Embryonic facial prominence (tissue), 1 donor: Measurements from ENCODE around the gene RBPMS2.
"Not testable (repeated sequence)": the region's sequence is repeated elsewhere in the genome, so short reads cannot be mapped to it uniquely, and the experiment has no call there.

Experiments used
- DNase-seq: peaks from one replicate; pipeline ENCODE4 v3.0.0-alpha.2; 2016; ENCODE audit errors: extremely low spot score

Gene RBPMS2

DNA sequence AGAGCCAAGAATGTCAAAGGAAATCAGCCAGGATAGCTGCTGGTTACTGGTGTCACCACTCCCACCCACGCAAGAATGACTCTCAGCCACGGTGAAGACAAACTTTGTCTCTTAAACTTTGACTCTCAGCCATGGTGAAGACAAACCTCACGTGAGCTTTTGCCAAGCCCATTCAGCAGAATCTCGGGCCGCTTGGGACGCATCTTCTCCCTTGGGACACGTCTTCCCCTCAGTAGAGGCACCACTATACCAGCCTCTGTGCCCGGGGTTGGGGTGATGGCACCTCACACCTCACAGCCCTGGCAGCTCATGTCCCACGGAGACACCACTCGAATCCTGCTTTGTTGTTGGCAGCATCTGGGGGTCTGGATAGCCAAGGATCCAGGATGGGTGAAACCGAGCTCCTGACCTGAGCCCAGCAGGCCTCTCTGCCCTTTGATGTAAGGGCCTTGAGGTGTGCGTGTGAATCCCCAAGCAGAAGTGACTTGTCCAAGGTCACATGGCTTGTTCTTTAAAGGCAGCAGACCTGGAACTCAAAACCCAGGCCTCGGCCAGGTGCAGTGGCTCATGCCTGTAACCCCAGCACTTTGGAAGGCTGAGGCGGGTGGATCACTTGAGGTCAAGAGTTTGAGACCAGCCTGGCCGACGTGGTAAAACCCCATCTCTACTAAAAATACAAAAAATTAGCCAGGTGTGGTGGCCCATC, 21.8 kb downstream of the RBPMS2 start:
- DNase-seq = no peak

DNA sequence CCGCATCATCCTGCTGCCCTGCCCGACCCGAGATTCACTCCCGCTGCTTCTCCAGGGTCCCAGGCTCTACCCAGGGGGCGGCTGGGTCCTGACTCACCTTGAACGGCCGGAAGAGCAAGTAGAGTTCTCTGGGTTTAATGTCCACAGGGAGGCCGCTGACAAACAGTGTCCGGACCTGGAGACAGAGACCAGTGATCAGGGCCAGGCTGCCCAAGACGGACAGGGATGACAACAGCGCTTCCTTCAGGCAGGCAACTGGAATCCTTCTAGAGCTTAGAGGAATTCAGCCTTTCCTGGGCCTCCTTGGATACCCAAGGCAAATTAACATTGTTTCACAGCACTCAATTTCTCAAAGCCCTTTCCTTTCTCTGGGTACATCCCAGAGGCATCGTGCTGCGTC, 23.9 kb downstream of the RBPMS2 start:
- DNase-seq = no peak

- DNase-seq = no peak
Observed at GRCh38 chr15:64749999-64750657, 25.3 kb downstream of the RBPMS2 start.

DNA sequence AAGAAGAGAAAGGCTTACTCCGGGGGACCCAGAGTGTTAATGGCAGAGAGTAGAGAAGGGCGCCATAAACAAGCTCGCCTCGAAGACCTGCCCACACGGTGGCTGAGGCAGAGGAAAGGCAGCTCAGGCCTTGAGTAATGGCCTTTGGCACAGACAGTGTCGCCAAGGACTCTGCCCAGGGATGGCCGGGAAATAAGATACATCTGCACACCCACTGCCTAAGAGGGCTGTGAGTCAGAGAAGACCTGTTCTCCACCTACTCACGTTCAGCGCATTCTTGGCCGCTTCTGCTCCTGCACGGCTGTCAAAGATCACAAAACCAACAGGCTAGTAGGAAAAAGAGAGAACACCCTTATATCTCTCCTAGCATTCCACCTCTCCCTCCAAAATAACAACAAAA, 26.2 kb downstream of the RBPMS2 start:
- no peak for DNase-seq

GRCh38 chr15:64748251-64748650, 27.1 kb downstream of the RBPMS2 start:
- DNase-seq = no peak

- no peak for DNase-seq
Observed at GRCh38 chr15:64747578-64747977, 27.8 kb downstream of the RBPMS2 start.

DNA sequence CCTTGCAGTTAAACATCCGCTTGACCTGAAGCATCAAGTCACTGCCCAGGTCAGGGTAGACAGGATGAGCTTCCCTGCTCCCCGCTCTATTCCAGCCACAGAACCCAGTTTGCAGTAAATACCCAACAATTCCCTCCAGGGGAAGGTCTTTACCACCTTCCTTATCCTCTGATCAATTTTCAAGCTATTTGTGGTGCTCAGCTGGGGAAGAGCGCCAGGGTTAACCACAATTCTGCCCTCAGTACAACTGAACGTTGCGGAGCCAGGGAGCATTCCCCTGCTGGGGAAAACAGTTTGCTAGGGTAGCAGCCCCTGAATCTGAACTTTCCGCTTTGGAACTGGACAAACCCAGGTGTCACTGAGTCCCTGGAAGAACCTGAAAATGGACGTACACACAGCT, 28.5 kb downstream of the RBPMS2 start:
- DNase-seq = no peak

DNA sequence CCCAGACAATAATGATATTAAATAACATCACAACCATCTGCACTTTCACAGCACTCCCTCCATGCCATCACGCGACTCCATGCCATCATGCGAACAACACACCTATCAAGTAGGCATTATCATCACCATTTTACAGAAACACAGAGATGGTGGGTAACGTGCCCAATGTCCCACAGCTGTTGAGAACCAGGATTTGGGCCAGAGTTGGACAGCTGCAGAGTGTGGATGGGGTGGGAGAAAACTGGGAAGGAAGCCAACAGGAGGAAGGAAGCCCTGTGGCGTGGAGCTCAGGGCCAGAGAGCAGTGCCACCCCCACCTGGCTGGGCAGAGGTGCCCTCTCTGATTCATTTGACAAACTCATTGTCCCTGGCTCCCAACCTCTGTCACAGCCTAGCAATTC, 29.0 kb downstream of the RBPMS2 start:
- no peak for DNase-seq

DNA sequence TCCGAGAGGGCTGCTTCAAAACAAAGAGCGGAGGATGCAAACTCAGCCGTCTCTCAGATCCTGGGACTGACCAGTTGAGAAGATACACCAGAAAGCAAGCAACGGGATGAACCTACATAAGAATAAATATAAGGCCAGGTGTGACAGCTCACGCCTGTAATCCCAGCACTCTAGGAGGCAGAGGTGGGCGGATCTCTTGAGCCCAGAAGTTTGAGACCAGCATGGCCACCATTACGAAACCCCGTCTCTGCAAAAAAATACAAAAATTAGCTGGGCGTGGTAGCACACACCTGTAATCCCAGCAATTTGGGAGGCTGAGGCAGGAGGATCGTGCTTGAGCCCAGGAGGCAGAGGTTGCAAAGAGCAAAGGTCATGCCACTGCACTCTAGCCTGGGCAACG, 31.7 kb downstream of the RBPMS2 start:
- DNase-seq = no peak

DNA sequence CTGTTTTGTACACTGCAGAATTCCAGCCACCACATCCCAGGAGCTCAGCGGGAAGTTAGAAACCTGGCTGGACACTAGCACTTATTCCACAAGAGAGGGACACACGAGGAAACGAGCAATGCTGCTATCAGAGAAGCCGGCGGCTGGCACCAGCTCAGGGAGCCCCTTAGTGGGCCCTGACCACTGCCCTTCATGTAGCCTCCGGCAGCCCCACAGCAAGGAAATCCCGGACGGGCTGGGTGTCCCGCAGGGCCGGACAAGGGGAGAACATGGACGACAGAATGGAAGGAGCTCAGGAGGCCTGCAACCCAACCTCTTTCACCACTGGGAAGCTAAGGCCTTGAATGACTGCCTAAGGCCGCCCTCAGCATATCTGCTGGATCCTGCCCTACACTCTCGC, 32.5 kb downstream of the RBPMS2 start:
- DNase-seq = no peak

- no peak for DNase-seq
Observed at GRCh38 chr15:64742385-64742784, 33.0 kb downstream of the RBPMS2 start.

DNA sequence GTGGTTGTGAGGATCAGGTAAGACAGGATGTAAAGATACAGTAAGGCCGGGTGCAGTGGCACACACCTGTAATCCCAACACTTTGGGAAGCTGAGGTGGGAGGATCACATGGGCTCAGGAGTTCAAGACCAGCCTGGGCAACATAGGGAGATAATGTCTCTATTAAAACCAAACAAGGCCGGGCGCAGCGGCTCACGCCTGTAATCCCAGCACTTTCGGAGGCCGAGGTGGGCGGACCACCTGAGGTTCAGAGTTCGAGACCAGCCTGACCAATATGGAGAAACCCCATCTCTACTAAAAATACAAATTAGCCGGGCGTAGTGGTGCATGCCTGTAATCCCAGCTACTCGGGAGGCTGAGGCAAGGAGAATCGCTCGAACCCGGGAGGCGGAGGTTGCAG, 33.7 kb downstream of the RBPMS2 start:
- DNase-seq = not testable (repeated sequence)

DNA sequence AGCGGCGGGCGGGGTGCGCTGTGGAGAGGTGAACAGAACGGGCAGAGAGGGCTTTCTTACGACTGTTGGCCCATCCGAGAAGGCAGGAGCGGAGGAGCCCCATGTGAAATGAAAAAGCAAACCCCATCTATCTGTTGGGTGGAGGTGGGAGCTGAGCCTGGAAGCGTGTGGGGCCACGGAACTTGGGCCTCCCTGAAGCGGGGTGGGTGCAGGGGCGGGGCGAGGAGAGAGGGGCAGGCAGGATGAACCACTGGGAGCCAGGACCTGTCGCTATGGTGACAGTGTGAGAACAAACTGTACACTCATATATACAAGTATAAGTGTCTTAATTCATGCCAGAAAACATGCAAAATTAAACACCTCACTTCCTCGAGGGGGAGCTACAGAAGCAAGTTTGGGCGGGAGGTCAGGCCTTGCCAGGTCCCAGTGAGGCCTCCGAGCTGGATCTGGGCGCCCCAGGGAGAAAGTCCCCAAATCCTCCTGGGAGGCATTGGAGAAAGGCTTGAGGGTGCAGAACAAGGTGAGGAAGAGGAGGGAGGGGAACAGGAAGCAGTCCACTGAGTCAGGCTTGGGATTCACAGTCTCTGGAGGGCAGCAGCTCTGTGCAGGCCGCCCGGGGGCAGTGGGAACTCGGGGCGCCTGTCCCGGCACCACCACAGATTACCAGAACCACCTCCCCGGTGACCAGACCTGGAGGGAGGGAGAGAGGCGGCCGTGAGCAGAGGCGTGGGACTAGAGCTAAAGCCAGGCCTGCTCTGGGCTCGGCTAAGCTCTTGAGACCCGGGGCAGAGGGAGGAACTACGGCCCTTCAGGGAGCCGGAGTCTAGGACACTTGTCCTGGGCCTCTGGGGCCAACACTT, 34.8 kb downstream of the RBPMS2 start:
- no peak for DNase-seq

GRCh38 chr15:64739577-64740143, 35.7 kb downstream of the RBPMS2 start:
- no peak for DNase-seq

- no peak for DNase-seq
Observed at GRCh38 chr15:64739156-64739555, 36.2 kb downstream of the RBPMS2 start.

DNA sequence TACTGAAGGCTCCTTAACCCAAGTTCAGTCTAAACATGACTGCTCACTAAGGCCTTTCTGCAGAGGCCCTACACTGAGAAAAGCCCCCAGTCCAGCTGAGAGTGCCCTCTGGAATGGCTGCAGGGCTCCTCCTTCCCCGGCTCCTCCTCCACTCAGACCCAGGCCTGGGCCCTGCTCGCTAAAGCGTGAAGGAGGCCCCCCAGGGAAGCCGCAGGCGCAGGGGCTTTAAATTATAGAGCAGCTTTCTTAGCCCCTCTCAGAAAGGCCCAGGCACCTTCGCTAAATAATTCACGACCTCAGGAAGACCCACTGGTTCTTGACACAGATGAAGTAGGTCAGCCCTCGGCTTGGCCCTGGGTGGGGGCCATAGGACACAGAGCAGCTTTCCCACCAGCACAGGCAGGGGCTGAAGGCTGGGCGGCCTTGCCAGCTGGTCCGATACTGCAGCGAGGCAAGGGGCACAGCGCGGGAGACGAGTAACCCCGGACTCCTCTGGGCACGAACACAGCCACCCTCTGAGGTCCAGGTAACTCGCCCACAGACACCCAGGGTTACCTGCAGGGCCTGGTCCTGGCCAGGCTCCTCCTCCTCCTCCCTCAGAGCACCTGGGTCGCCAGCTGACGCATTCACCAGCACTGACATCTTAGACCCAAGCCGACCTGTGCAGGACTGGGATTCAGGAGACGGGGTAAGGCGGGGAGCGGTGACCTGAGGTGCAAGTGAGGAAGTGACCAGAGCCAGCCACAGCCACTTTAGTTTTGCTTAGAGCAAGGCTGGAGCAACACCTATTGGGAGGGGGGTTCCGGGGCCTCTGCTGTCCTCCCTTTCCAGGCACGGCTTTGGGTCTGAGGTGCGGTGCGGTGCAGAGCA, 36.9 kb downstream of the RBPMS2 start:
- DNase-seq = no peak

DNA sequence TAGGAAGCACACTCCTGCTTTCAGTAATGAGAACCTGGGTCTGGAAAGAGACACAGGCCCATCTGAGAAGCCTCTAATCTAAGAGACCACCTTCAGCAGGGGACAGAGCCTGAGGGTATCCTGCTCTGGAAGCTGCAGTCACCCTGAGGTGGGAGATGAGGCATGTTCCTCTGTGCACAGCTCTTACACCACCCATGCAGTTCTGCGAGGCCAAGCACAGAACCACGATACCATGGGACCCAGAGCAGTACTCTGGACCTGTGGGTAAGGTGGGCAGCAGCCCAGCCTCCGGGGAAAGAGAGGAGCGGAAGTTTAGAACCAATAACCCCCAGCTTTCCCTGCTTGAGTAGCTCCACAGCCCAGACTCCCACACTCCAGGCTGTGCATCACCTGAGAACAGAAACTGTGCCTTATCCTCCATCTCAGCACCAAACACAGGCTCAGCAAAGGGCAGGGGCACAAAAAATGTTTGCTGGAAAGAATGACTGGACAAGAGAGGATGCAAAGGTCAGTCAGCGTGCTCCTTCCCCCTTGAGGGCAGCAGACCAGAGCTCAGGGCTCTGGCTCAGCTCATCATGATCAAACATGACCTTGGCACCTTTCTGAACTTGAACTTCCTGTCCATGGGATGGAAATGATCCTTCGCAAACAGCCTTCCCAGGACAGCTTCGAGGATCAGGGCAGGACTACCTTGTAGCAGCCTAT, 43.1 kb downstream of the RBPMS2 start:
- no peak for DNase-seq

- DNase-seq = no peak
Observed at GRCh38 chr15:64731805-64732151, 43.6 kb downstream of the RBPMS2 start.

DNA sequence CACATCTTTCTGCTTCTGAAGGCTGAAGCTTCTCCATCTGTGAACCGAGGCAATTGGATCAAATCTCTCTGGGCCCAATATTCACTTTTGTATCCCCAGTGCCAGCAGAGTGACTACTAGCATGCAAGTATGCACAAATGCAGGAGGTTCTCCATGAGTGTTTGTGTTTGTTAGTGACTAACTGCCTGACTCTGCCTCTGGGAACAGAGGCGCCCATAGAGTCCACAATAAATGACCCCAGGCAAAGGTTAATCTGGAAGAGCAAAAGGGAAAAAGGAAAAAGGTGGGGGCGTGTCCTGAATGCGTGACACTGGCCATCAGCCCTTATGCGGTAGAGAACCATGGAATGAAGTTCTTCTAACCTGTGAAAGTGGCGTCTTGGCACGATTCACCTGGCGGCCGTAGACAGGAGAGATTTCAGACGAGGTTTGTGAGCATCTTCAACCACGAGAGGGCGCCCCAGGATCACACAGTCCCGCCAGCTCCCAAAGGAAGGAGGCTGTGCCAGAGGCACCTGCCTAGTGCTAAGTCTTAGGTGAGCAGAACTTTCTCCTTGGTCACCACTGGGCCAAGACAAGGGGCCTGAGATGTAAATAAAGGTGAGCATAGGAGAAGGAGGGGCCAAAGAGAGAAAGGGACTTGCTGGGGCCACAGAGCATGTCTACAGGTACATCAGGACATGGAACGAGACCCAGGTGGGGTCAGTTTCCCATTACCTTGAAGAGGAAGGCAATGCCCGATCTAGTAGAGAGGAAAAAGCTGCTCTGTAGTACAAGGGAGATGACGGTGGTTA, 44.2 kb downstream of the RBPMS2 start:
- peak; percentile 53 for DNase-seq

DNA sequence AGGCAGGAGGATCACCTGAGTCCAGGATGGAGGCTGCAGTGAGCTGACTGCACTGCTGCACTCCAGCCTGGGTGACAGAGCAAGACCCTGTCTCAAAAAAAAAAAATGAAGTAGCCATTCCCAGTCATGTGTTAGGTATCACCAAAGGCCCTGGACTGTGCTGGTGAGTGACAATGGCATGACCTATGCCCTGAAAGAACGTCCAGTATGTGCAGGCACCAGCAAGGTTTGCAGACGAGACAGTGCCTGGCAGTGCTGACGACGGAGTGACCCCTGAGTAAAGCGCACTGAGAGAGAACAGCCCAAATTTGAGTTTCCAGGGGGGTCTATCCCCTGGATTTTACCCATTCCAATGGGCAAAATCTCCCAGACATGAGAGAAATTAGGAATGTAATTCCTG, 45.2 kb downstream of the RBPMS2 start:
- DNase-seq = no peak
